CD4-positive, alpha-beta T cell (primary cell): Measurements from ENCODE around the gene CXorf38. TPM values are rescaled to one million over a fixed set of nuclear protein-coding genes. Genes with fewer than 3 reads are reported as not detected.

Source experiments
- ATAC-seq: fragments of 200-7000 bp; cut with Tn5 transposase; one replicate; pipeline ENCODE4 v1.10.0; 2022; ENCODE audit warnings: mild to moderate bottlenecking; ENCODE audit not compliant: poor library complexity
- CTCF ChIA-PET: fragments of 350-600 bp; sonication (Branson Sonifier 250); formaldehyde crosslinking; loops from one replicate; lab custom pipeline; 2021; ENCODE audit warnings: antibody characterized with exemption, inconsistent platforms; lab: Charles Lee
- POLR2A ChIA-PET: fragments of 350-600 bp; sonication (Branson Sonifier 250); formaldehyde crosslinking; loops from one replicate; lab custom pipeline; 2021; ENCODE audit warnings: antibody characterized with exemption, inconsistent platforms; lab: Charles Lee
- DNase-seq, 14 experiments: peaks; one replicate each; pipeline ENCODE4 v3.0.0-alpha.2; 2013 to 2020; ENCODE audit warnings: mixed read lengths in 2 of 14
- H3K27ac ChIP-seq, 2 donors: one replicate each; pipeline versions ENCODE4 v1.5.1 to v1.7.0; 2013; ENCODE audit warnings: low read length in 2 of 2, low read depth in 1 of 2, mild to moderate bottlenecking in 1 of 2
- H3K27me3 ChIP-seq, 2 experiments: 1 replicate in 1 of 2; 2 replicates in 1 of 2; pipeline versions ENCODE4 v1.6.1 to v1.7.0; 2013; ENCODE audit warnings: low read length in 2 of 2, control low read depth in 1 of 2, mild to moderate bottlenecking in 1 of 2, moderate library complexity in 1 of 2; ENCODE audit not compliant: insufficient read depth in 2 of 2, control insufficient read depth in 1 of 2
- H3K36me3 ChIP-seq: one replicate; pipeline ENCODE4 v1.6.1; 2013; ENCODE audit warnings: low read length, control low read depth; ENCODE audit not compliant: insufficient read depth
- H3K4me1 ChIP-seq: one replicate; pipeline ENCODE4 v1.6.1; 2013; ENCODE audit warnings: low read length, control low read depth; ENCODE audit not compliant: insufficient read depth
- H3K4me3 ChIP-seq: one replicate; pipeline ENCODE4 v1.5.1; 2013; ENCODE audit warnings: mild to moderate bottlenecking, low read length, moderate library complexity
- H3K9me3 ChIP-seq, 2 experiments: 1 replicate in 1 of 2; 2 replicates in 1 of 2; pipeline versions ENCODE4 v1.6.1 to v1.7.0; 2013; ENCODE audit warnings: low read length in 2 of 2, mild to moderate bottlenecking in 2 of 2, control low read depth in 1 of 2, moderate library complexity in 1 of 2; ENCODE audit not compliant: control insufficient read depth in 1 of 2, insufficient read depth in 1 of 2
- H3K27ac Mint-ChIP-seq: one replicate; pipeline ENCODE4 v1.8.0; 2020; ENCODE audit warnings: mixed read lengths
- H3K27me3 Mint-ChIP-seq: one replicate; pipeline ENCODE4 v1.8.0; 2021; ENCODE audit warnings: mixed read lengths
- H3K36me3 Mint-ChIP-seq: one replicate; pipeline ENCODE4 v1.8.0; 2021; ENCODE audit warnings: low read depth, mixed read lengths
- H3K4me1 Mint-ChIP-seq: one replicate; pipeline ENCODE4 v1.8.0; 2021; ENCODE audit warnings: low read depth, mixed read lengths
- H3K4me3 Mint-ChIP-seq: one replicate; pipeline ENCODE4 v1.8.0; 2020; ENCODE audit warnings: mild to moderate bottlenecking, mixed read lengths
- H3K9me3 Mint-ChIP-seq: one replicate; pipeline ENCODE4 v1.8.0; 2020; ENCODE audit warnings: mixed read lengths
- CTCF ChIP-seq: fragments of 200-600 bp; IDR thresholded peaks from one replicate; pipeline ENCODE4 v1.8.0; 2022; ENCODE audit warnings: antibody characterized with exemption, mild to moderate bottlenecking
- intact Hi-C, 2 experiments: fragments of 100-400 bp; cut with DNase I in 1 of 2; cut with micrococcal nuclease in 1 of 2; formaldehyde crosslinking; loops; one replicate each; pipeline versions ENCODE4 v1.15.1 to v1.9.0; 2023 to 2025; cut with DNase I, micrococcal nuclease
- total RNA-seq, 174 experiments: library from RNA in 2 of 174; stranded (reverse) in 2 of 174; gene quantifications; one replicate each; pipeline ENCODE4 v1.2.3 and lab custom pipeline; 2021 to 2026

The CXorf38 gene
- total RNA-seq, 2 experiments from 2014 or later = 9.4 to 10.4 TPM

DNA sequence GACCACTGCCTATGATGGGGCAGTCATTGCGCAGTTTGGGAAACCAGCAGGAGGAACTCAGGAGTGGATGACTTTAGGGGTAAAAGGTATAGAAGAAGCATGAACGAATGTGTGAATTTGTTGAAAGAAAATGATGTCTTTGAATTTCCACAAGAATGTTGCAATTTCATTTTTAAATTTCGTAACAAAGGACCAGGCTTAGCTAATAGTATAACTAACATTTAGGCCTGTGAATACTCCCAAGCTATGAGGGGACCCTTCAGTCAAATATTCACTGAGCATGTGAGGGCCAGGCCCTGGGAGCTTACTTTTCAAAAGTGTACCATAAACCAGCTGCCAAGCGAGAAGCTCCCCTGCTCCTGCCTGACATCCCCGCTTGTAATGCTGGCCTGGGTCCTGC, 18.9 kb downstream of the CXorf38 start:
- DNase-seq = no peak
- ATAC-seq = no peak
- Mint-ChIP-seq H3K27ac (no peak overlapping the region), H3K9me3 (no peaks in the 10 kb centered on the region), H3K36me3 (peaks cover 49% of the 10 kb centered on the region), H3K4me1 (no peaks in the 10 kb centered on the region), H3K4me3 (no peak overlapping the region), H3K27me3 (no peaks in the 10 kb centered on the region)
- Histone ChIP-seq H3K4me3 (no peak overlapping the region), H3K4me1 (peaks cover 2% of the 10 kb centered on the region), H3K9me3 (peaks cover 0 to 4% of the 10 kb centered on the region in 2 experiments), H3K27me3 (no peaks in the 10 kb centered on the region), H3K36me3 (peaks cover 49% of the 10 kb centered on the region), H3K27ac (no peak overlapping the region)
- ChIA-PET POLR2A (no interaction called here), CTCF (no interaction called here)
- TF ChIP-seq CTCF = no peak
- intact Hi-C loops = no loop called here

- H3K4me1 ChIP-seq = no peaks in the 10 kb centered on the region
- Mint-ChIP-seq H3K36me3 (peaks cover 18% of the 10 kb centered on the region), H3K27ac (no peak overlapping the region), H3K4me1 (no peaks in the 10 kb centered on the region), H3K4me3 (no peak overlapping the region), H3K9me3 (no peaks in the 10 kb centered on the region), H3K27me3 (no peaks in the 10 kb centered on the region)
- no peaks in the 10 kb centered on the region for H3K27me3 ChIP-seq
- ChIA-PET CTCF (no interaction called here), POLR2A (no interaction called here)
- no peak overlapping the region for H3K27ac ChIP-seq
- H3K36me3 ChIP-seq = peaks cover 26% of the 10 kb centered on the region
- DNase-seq (no peak), ATAC-seq (no peak)
- H3K4me3 ChIP-seq = no peak overlapping the region
- TF ChIP-seq CTCF = no peak
- intact Hi-C loops = no loop called here
- peaks cover 0 to 11% of the 10 kb centered on the region in 2 experiments for H3K9me3 ChIP-seq
Observed at GRCh38 chrX:40625294-40625693, 22.1 kb downstream of the CXorf38 start.

GRCh38 chrX:40623665-40624064, 23.7 kb downstream of the CXorf38 start:
- H3K27me3 ChIP-seq = no peaks in the 10 kb centered on the region
- TF ChIP-seq CTCF = no peak
- ChIA-PET POLR2A (no interaction called here), CTCF (no interaction called here)
- H3K9me3 ChIP-seq = peaks cover 0 to 11% of the 10 kb centered on the region in 2 experiments
- H3K4me1 ChIP-seq = no peaks in the 10 kb centered on the region
- H3K4me3 ChIP-seq = no peak overlapping the region
- H3K27me3 Mint-ChIP-seq = no peaks in the 10 kb centered on the region
- no peaks in the 10 kb centered on the region for H3K4me1 Mint-ChIP-seq
- no peak overlapping the region for H3K27ac ChIP-seq
- no peak for DNase-seq
- intact Hi-C loops = no loop called here
- no peak overlapping the region for H3K4me3 Mint-ChIP-seq
- no peak for ATAC-seq
- H3K9me3 Mint-ChIP-seq = no peaks in the 10 kb centered on the region
- H3K36me3 ChIP-seq = peaks cover 13% of the 10 kb centered on the region
- H3K27ac Mint-ChIP-seq = no peak overlapping the region
- peaks cover 16% of the 10 kb centered on the region for H3K36me3 Mint-ChIP-seq
